HG03060 (cell line): ENCODE data around the gene PSAP.

Source experiments
- ATAC-seq: cut with Tn5 transposase; IDR thresholded peaks from one replicate; pipeline ENCODE4 v1.9.1; 2021; ENCODE audit warnings: low read depth, moderate number of reproducible peaks; ENCODE audit not compliant: unreplicated experiment

Gene PSAP

GRCh38 chr10:71829896-71830295 lies 21.2 kb downstream of the PSAP start:
- ATAC-seq: no peak

GRCh38 chr10:71829171-71829570 lies 21.9 kb downstream of the PSAP start:
- no peak for ATAC-seq

GRCh38 chr10:71828702-71829101 lies 22.3 kb downstream of the PSAP start:
- ATAC-seq: no peak

GRCh38 chr10:71827852-71828251 lies 23.2 kb downstream of the PSAP start:
- no peak for ATAC-seq

- no peak for ATAC-seq
These were observed 25.8 kb downstream of the PSAP start for GRCh38 chr10:71825217-71825616.

GRCh38 chr10:71824333-71824732 lies 26.7 kb downstream of the PSAP start:
- no peak for ATAC-seq

GRCh38 chr10:71823356-71823755 lies 27.7 kb downstream of the PSAP start:
- no peak for ATAC-seq

GRCh38 chr10:71821909-71822763 lies 28.9 kb downstream of the PSAP start:
- no peak for ATAC-seq

- no peak for ATAC-seq
These were observed 30.1 kb downstream of the PSAP start for GRCh38 chr10:71820966-71821365.

GRCh38 chr10:71819985-71820384 lies 31.1 kb downstream of the PSAP start:
- ATAC-seq: no peak

- ATAC-seq: no peak
These were observed 31.6 kb downstream of the PSAP start for GRCh38 chr10:71819441-71819861.

GRCh38 chr10:71818674-71819260 lies 32.3 kb downstream of the PSAP start:
- ATAC-seq: no peak

- no peak for ATAC-seq
These were observed 33.0 kb downstream of the PSAP start for GRCh38 chr10:71817831-71818655.

GRCh38 chr10:71816936-71817618 lies 34.0 kb downstream of the PSAP start:
- no peak for ATAC-seq

GRCh38 chr10:71816421-71816851 lies 34.6 kb downstream of the PSAP start:
- no peak for ATAC-seq

- ATAC-seq: no peak
These were observed 35.4 kb downstream of the PSAP start for GRCh38 chr10:71815515-71816130.

- no peak for ATAC-seq
These were observed 36.1 kb downstream of the PSAP start for GRCh38 chr10:71814922-71815411.

- ATAC-seq: no peak
These were observed 38.0 kb downstream of the PSAP start for GRCh38 chr10:71812913-71813590.
